GM12878 (cell line): Measurements from ENCODE around the gene YAE1. TPM values are rescaled to one million over a fixed set of nuclear protein-coding genes. Genes with fewer than 3 reads are reported as not detected.
A peak's percentile ranks its signal among the peaks of the same experiment; 100 is the strongest.

Source experiments
- ATAC-seq: fragments of 200-7000 bp; cut with Tn5 transposase; 3 replicates; pipeline ENCODE4 v1.9.1; 2020; ENCODE audit warnings: mild to moderate bottlenecking, moderate library complexity
- BruUV-seq: library from RNA; stranded (reverse); fragments of 400-500 nt; replicated peaks from 2 replicates; lab custom pipeline; 2021; lab: Mats Ljungman, UMichigan
- CTCF ChIA-PET: fragments of 300-600 bp; sonication (Branson Sonifier 250); formaldehyde crosslinking; extraction: SDS; loops from one replicate; lab custom pipeline; 2021; ENCODE audit warnings: inconsistent platforms; lab: Yijun Ruan, JAX
- POLR2A ChIA-PET: fragments of 350-600 bp; formaldehyde crosslinking; extraction: SDS; loops from one replicate; lab custom pipeline; 2021; ENCODE audit warnings: inconsistent platforms; lab: Charles Lee
- RAD21 ChIA-PET: fragments of 300-600 bp; sonication (Branson Sonifier 250); formaldehyde crosslinking; loops from one replicate; lab custom pipeline; 2023; ENCODE audit warnings: antibody characterized with exemption; ENCODE audit not compliant: unreplicated experiment; lab: Charles Lee
- SMC1A ChIA-PET: fragments of 300-600 bp; sonication (Branson Sonifier 250); formaldehyde crosslinking; loops from one replicate; lab custom pipeline; 2023; ENCODE audit not compliant: unreplicated experiment, uncharacterized antibody; lab: Charles Lee
- DNase-seq: peaks from one replicate; pipeline ENCODE4 v3.0.0-alpha.2; 2011; ENCODE audit warnings: low read depth, low spot score
- FAIRE-seq: peaks from 3 replicates; lab custom pipeline; 2011; peaks lifted over from hg19 to GRCh38; lab: Jason Lieb, UNC
- H2AFZ ChIP-seq: 2 replicates; pipeline ENCODE4 v1.6.0; 2011; ENCODE audit warnings: low read depth, low read length, control low read depth; ENCODE audit not compliant: control insufficient read depth
- H3K27ac ChIP-seq: 2 replicates; pipeline ENCODE4 v1.5.1; 2011; ENCODE audit warnings: control low read depth; ENCODE audit not compliant: control insufficient read depth, insufficient read depth
- H3K27me3 ChIP-seq, 2 experiments: replicated peaks in 1 of 2; 2 replicates each; pipeline versions ENCODE4 v1.6.0 to v1.6.1; 2011; ENCODE audit warnings: low read length in 1 of 2; ENCODE audit not compliant: control insufficient read depth in 2 of 2, insufficient read depth in 2 of 2
- H3K36me3 ChIP-seq, 2 experiments: 2 replicates each; pipeline ENCODE4 v1.5.1; 2011; ENCODE audit warnings: low read length in 1 of 2; ENCODE audit not compliant: control insufficient read depth in 2 of 2, insufficient read depth in 2 of 2
- H3K4me1 ChIP-seq: 2 replicates; pipeline ENCODE4 v1.6.1; 2011; ENCODE audit warnings: mild to moderate bottlenecking, low read length, moderate library complexity, mixed read lengths; ENCODE audit not compliant: control insufficient read depth, insufficient read depth
- H3K4me2 ChIP-seq: 2 replicates; pipeline ENCODE4 v1.6.0; 2011; ENCODE audit warnings: control low read depth; ENCODE audit not compliant: control insufficient read depth, insufficient read depth
- H3K4me3 ChIP-seq: fragments of 200-600 bp; sonication (generic); 2 replicates; pipeline ENCODE4 v1.5.1; 2016
- H3K79me2 ChIP-seq: 2 replicates; pipeline ENCODE4 v1.6.0; 2011; ENCODE audit warnings: low read length; ENCODE audit not compliant: control insufficient read depth, insufficient read depth
- H3K9ac ChIP-seq: 2 replicates; pipeline ENCODE4 v1.8.0; 2011; ENCODE audit warnings: low read length, control low read depth, mixed read lengths; ENCODE audit not compliant: control insufficient read depth, insufficient read depth
- H3K9me3 ChIP-seq: replicated peaks from 3 replicates; pipeline ENCODE4 v1.5.1; 2011; ENCODE audit warnings: mild to moderate bottlenecking, low read length; ENCODE audit not compliant: control insufficient read depth, insufficient read depth
- H4K20me1 ChIP-seq: 2 replicates; pipeline ENCODE4 v1.6.0; 2011; ENCODE audit not compliant: control insufficient read depth, insufficient read depth
- CTCF ChIP-seq, 3 experiments: IDR thresholded peaks in 2 of 3; conservative IDR thresholded peaks in 1 of 3; 2 replicates each; pipeline ENCODE4 v1.5.1; 2011; ENCODE audit warnings: low read depth in 3 of 3, low read length in 3 of 3, mild to moderate bottlenecking in 3 of 3, control low read depth in 2 of 3, moderate library complexity in 2 of 3, inconsistent platforms in 1 of 3, mixed read lengths in 1 of 3; ENCODE audit not compliant: control insufficient read depth in 2 of 3, insufficient read depth in 1 of 3; ENCODE audit errors: extremely low read depth in 1 of 3
- E2F8 ChIP-seq: fragments of 450-650 bp; IDR thresholded peaks from 2 replicates; pipeline ENCODE4 v1.6.1; 2018; ENCODE audit warnings: mild to moderate bottlenecking, low read depth, moderate library complexity; ENCODE audit not compliant: partially characterized antibody
- FOS ChIP-seq: IDR thresholded peaks from 3 replicates; pipeline ENCODE4 v1.6.1; 2011; ENCODE audit warnings: borderline replicate concordance; ENCODE audit not compliant: insufficient read length; ENCODE audit errors: extremely low read depth
- HCFC1 ChIP-seq: fragments of 150-350 bp; IDR thresholded peaks from 2 replicates; pipeline ENCODE4 v1.6.1; 2014; ENCODE audit warnings: low read length
- HDAC6 ChIP-seq: fragments of 200-600 bp; sonication (generic); IDR thresholded peaks from one replicate; pipeline ENCODE4 v1.8.0; 2017; ENCODE audit warnings: antibody characterized with exemption; ENCODE audit not compliant: unreplicated experiment
- HDGF ChIP-seq: fragments of 450-650 bp; IDR thresholded peaks from 2 replicates; pipeline ENCODE4 v1.6.1; 2016; ENCODE audit warnings: antibody characterized with exemption
- MAX ChIP-seq: IDR thresholded peaks from 2 replicates; pipeline ENCODE4 v1.6.1; 2012; ENCODE audit warnings: low read depth, low read length, improper control_type of control experiment
- MEF2A ChIP-seq: IDR thresholded peaks from 2 replicates; pipeline ENCODE4 v1.6.1; 2011; ENCODE audit warnings: low read depth, mild to moderate bottlenecking, low read length, moderate library complexity; ENCODE audit not compliant: insufficient read depth
- MTA3 ChIP-seq: IDR thresholded peaks from 2 replicates; pipeline ENCODE4 v1.6.1; 2012; ENCODE audit warnings: low read length, inconsistent platforms, borderline replicate concordance
- MXI1 ChIP-seq: fragments of 150-350 bp; IDR thresholded peaks from 2 replicates; pipeline ENCODE4 v1.6.1; 2011; ENCODE audit warnings: low read depth, mild to moderate bottlenecking, inconsistent platforms, low read length, improper control_type of control experiment
- NR2F1 ChIP-seq: fragments of 450-650 bp; conservative IDR thresholded peaks from 2 replicates; pipeline ENCODE4 v1.6.1; 2017; ENCODE audit warnings: mild to moderate bottlenecking
- POU2F2 ChIP-seq: IDR thresholded peaks from 3 replicates; pipeline ENCODE4 v1.6.1; 2011; ENCODE audit warnings: low read depth, mild to moderate bottlenecking, low read length, borderline replicate concordance
- RAD21 ChIP-seq: IDR thresholded peaks from 2 replicates; pipeline ENCODE4 v1.6.1; 2011; ENCODE audit warnings: mild to moderate bottlenecking, low read depth, low read length, moderate library complexity; ENCODE audit not compliant: insufficient read depth
- RAD51 ChIP-seq: fragments of 450-650 bp; IDR thresholded peaks from 2 replicates; pipeline ENCODE4 v1.6.1; 2016; ENCODE audit warnings: moderate library complexity, mild to moderate bottlenecking, inconsistent platforms
- SMC3 ChIP-seq: IDR thresholded peaks from 2 replicates; pipeline ENCODE4 v1.6.1; 2011; ENCODE audit warnings: low read length, improper control_type of control experiment, borderline replicate concordance
- SPI1 ChIP-seq: IDR thresholded peaks from 2 replicates; pipeline ENCODE4 v1.6.1; 2011; ENCODE audit warnings: low read depth, mild to moderate bottlenecking, low read length, moderate library complexity, borderline replicate concordance; ENCODE audit not compliant: insufficient read depth
- SREBF2 ChIP-seq: IDR thresholded peaks from 2 replicates; pipeline ENCODE4 v1.6.1; 2012; ENCODE audit warnings: mild to moderate bottlenecking, low read length
- YY1 ChIP-seq: IDR thresholded peaks from 2 replicates; pipeline ENCODE4 v1.6.1; 2011; ENCODE audit warnings: low read depth, mild to moderate bottlenecking, low read length
- WGBS: methylation state at CpG from one replicate; pipeline ENCODE4 v1.1.6; 2016; ENCODE audit warnings: low lambda C conversion rate; ENCODE audit not compliant: insufficient replicate concordance, insufficient coverage; ENCODE audit errors: missing lambda C conversion rate; 5-methylcytosine and 5-hydroxymethylcytosine counted together
- in situ Hi-C: fragments of 300-500 bp; cut with MboI; formaldehyde crosslinking; loops from 9 replicates; pipeline ENCODE4 v1.14.3; 2018; ENCODE audit warnings: mixed read lengths
- intact Hi-C: fragments of 100-400 bp; cut with micrococcal nuclease; formaldehyde crosslinking; loops from one replicate; pipeline ENCODE4 v1.14.2; 2022; ENCODE audit not compliant: unreplicated experiment
- polyA plus RNA-seq, 11 experiments: library from polyadenylated mRNA; depleted of rRNA in 4 of 11; unstranded in 6 of 11; stranded (reverse) in 5 of 11; fragments of >200 nt; fragmentation: Nextera tagmentation in 4 of 11; fragmentation: Illumina TruSeq in 1 of 11; extraction: Ambion mirVana in 4 of 11; extraction: Trizol in 1 of 11; gene quantifications; 1 replicate in 1 of 11; 2 replicates in 10 of 11; pipeline versions ENCODE4 v1.2.1 to v1.2.3, GENCODE V29; 2011 to 2016; ENCODE audit warnings: inconsistent platforms in 2 of 11, missing spikeins in 2 of 11, low read depth in 1 of 11
- total RNA-seq, 4 experiments: library from RNA; depleted of rRNA in 3 of 4; stranded (reverse); fragments of >200 nt in 3 of 4; fragmentation: Illumina TruSeq in 1 of 4; extraction: Trizol in 1 of 4; gene quantifications; 2 replicates each; pipeline versions ENCODE4 v1.2.1 to v1.2.3, GENCODE V29; 2013 to 2021

Gene YAE1
- total and polyA plus RNA-seq, 10 of the 15 experiments (the other 5 are each of a cell fraction or from before 2014, with no cell fraction given): 13.5 to 35.8 (median 22.9) TPM

- FAIRE-seq: peak; percentile 100
- H3K9me3 ChIP-seq: no peaks in the 10 kb centered on the region
- H2AFZ ChIP-seq: peak overlapping the region; percentile 18
- RAD21 ChIA-PET: interaction anchor here (0.7 to 7.7 kb wide), 22 partner anchors 9 to 472 kb away, joined by 3 to 410 read pairs (median 4); partner anchors contain the start of genes RALA and YAE1
- H3K9ac ChIP-seq: no peak overlapping the region
- H3K27me3 ChIP-seq: no peaks in the 10 kb centered on the region
- H3K4me3 ChIP-seq: no peak overlapping the region
- CTCF ChIA-PET: interaction anchor here (0.6 to 7.4 kb wide), 58 partner anchors 8 to 1347 kb away, joined by 3 to 612 read pairs (median 4); partner anchors contain the start of gene RALA
- intact Hi-C loops: loop anchor here (1.0 to 5.0 kb wide), 4 partner anchors 42 to 372 kb away; partner anchors contain the start of genes CDK13 and RALA
- peak; percentile 98 for ATAC-seq
- no peaks in the 10 kb centered on the region; a peak in 1 of 4 replicates for H3K36me3 ChIP-seq
- H3K4me2 ChIP-seq: no peak overlapping the region
- H3K4me1 ChIP-seq: no peaks in the 10 kb centered on the region
- DNase-seq: peak; percentile 77
- no peaks in the 10 kb centered on the region for H3K79me2 ChIP-seq
- H3K27ac ChIP-seq: no peak overlapping the region
- BruUV-seq: no TSS peak
- in situ Hi-C loops: loop anchor here (5.0 kb wide), 1 partner anchor 167 kb away; no protein-coding TSS in a partner anchor
- WGBS: 21% methylated on average over 8 of the region's 8 CpGs
- H4K20me1 ChIP-seq: no peaks in the 10 kb centered on the region
- SMC1A ChIA-PET: interaction anchor here (0.5 to 9.7 kb wide), 42 partner anchors 8 to 472 kb away, joined by 3 to 366 read pairs (median 4); partner anchors contain the start of genes RALA and YAE1
- POLR2A ChIA-PET: interaction anchor here (0.6 to 2.7 kb wide), 9 partner anchors 29 to 168 kb away, joined by 3 to 15 read pairs (median 3); partner anchors contain the start of gene RALA
- no peak for TF ChIP-seq HDAC6
- TF ChIP-seq CTCF (IDR thresholded peaks at IDR 0.05 in 2 of 3, conservative IDR thresholded peaks at IDR 0.05 in 1 of 3; ENCODE audit: control insufficient read depth in 2 of 3, extremely low read depth in 1 of 3, insufficient read depth in 1 of 3, low read depth in 3 of 3, low read length in 3 of 3): peak; percentile 73 to 97 (median 80)
- TF ChIP-seq HDGF: 0 out of 2 replicates have a peak, but pooled peaks have one; percentile 22
- TF ChIP-seq FOS: no peak
- no peak for TF ChIP-seq SPI1
- TF ChIP-seq SREBF2: no peak
- TF ChIP-seq MXI1: 0 out of 2 replicates have a peak, but pooled peaks have one; percentile 39
- TF ChIP-seq MEF2A: no peak
- TF ChIP-seq YY1: peak; percentile 68
- TF ChIP-seq SMC3: peak; percentile 96
- 0 out of 3 replicates have a peak, but pooled peaks have one; percentile 29 for TF ChIP-seq POU2F2
- 0 out of 2 replicates have a peak, but pooled peaks have one; percentile 24 for TF ChIP-seq NR2F1
- TF ChIP-seq HCFC1: no peak
- no peak for TF ChIP-seq MTA3
- 0 out of 2 replicates have a peak, but pooled peaks have one; percentile 20 for TF ChIP-seq MAX
- TF ChIP-seq RAD21: peak; percentile 98
- peak; percentile 35; the same call in 1 of the 2 replicates for TF ChIP-seq RAD51
- no peak for TF ChIP-seq E2F8
Measured at GRCh38 chr7:39580149-39580874, 14.1 kb downstream of the YAE1 start.
